Panc1 (cell line): ENCODE measurements around the gene BAIAP2. TPM values are rescaled to one million over a fixed set of nuclear protein-coding genes. Genes with fewer than 3 reads are reported as not detected.

Experiments
- ATAC-seq: fragments of 200-7000 bp; cut with Tn5 transposase; 2 replicates; pipeline ENCODE4 v1.9.1; 2020; ENCODE audit warnings: mild to moderate bottlenecking, moderate library complexity
- BruUV-seq: library from RNA; stranded (reverse); fragments of 400-500 nt; replicated peaks from 2 replicates; lab custom pipeline; 2021; lab: Mats Ljungman, UMichigan
- CTCF ChIA-PET: fragments of 300-600 bp; sonication (Branson Sonifier 250); formaldehyde crosslinking; loops from one replicate; lab custom pipeline; 2022; ENCODE audit warnings: antibody characterized with exemption; lab: Charles Lee
- POLR2A ChIA-PET: fragments of 300-600 bp; sonication (Branson Sonifier 250); formaldehyde crosslinking; loops from one replicate; lab custom pipeline; 2022; ENCODE audit warnings: antibody characterized with exemption; lab: Charles Lee
- DNase-seq: peaks from one replicate; pipeline ENCODE4 v3.0.0-alpha.2; 2010; ENCODE audit warnings: low read depth, low spot score
- H3K27ac ChIP-seq: 2 replicates; pipeline ENCODE4 v1.5.1; 2011; ENCODE audit warnings: mild to moderate bottlenecking, low read length, inconsistent platforms
- H3K27me3 ChIP-seq: fragments of 200-500 bp; sonication (Bioruptor generic); 2 replicates; pipeline ENCODE4 v1.6.0; 2014; ENCODE audit warnings: low read length, inconsistent platforms; ENCODE audit not compliant: control insufficient read depth, insufficient read depth
- H3K36me3 ChIP-seq: fragments of 200-500 bp; sonication (Bioruptor generic); 2 replicates; pipeline ENCODE4 v1.5.1; 2014; ENCODE audit warnings: inconsistent platforms, mild to moderate bottlenecking, low read length, moderate library complexity; ENCODE audit not compliant: control insufficient read depth, insufficient read depth
- H3K4me1 ChIP-seq: 2 replicates; pipeline ENCODE4 v1.5.1; 2011; ENCODE audit warnings: inconsistent platforms, mild to moderate bottlenecking, low read length, moderate library complexity; ENCODE audit not compliant: control insufficient read depth, insufficient read depth
- H3K4me3 ChIP-seq, 2 experiments: 2 replicates each; pipeline ENCODE4 v1.5.1; 2011 to 2012; ENCODE audit warnings: low read depth in 2 of 2, low read length in 2 of 2, mild to moderate bottlenecking in 2 of 2, inconsistent platforms in 1 of 2, moderate library complexity in 1 of 2
- H3K9me3 ChIP-seq: fragments of 200-500 bp; sonication (Bioruptor generic); 2 replicates; pipeline ENCODE4 v1.5.1; 2014; ENCODE audit warnings: low read depth, mild to moderate bottlenecking, inconsistent platforms, low read length, moderate library complexity; ENCODE audit not compliant: control insufficient read depth, insufficient read depth
- POLR2AphosphoS5 ChIP-seq: IDR thresholded peaks from 2 replicates; pipeline ENCODE4 v1.6.1; 2012; ENCODE audit warnings: mild to moderate bottlenecking, low read depth, low read length, moderate library complexity
- SIN3A ChIP-seq: IDR thresholded peaks from 2 replicates; pipeline ENCODE4 v1.6.1; 2012; ENCODE audit warnings: low read depth, mild to moderate bottlenecking, low read length, moderate library complexity, borderline replicate concordance; ENCODE audit not compliant: insufficient read depth
- TCF7L2 ChIP-seq: IDR thresholded peaks from 2 replicates; pipeline ENCODE4 v1.6.1; 2011; ENCODE audit warnings: mild to moderate bottlenecking, low read depth, low read length, inconsistent platforms
- in situ Hi-C: cut with HindIII; loops from 2 replicates; pipeline ENCODE4 v1.10.0; 2016; ENCODE audit warnings: low sequenced_read_pairs, low pct_unique_long_range_greater_than_20kb
- intact Hi-C: fragments of 100-400 bp; cut with micrococcal nuclease; formaldehyde crosslinking; loops from one replicate; pipeline ENCODE4 v1.10.0; 2022; ENCODE audit not compliant: unreplicated experiment
- total RNA-seq: library from RNA; stranded (reverse); gene quantifications from one replicate; pipeline ENCODE4 v1.2.1, GENCODE V29; 2021; ENCODE audit not compliant: unreplicated experiment
- TF ChIP-seq, protein P1 (sequence below): fragments of 450-650 bp; IDR thresholded peaks from 2 replicates; pipeline ENCODE4 v1.5.1; 2017; ENCODE audit warnings: mild to moderate bottlenecking
- TF ChIP-seq, protein P2 (sequence below), 2 experiments: IDR thresholded peaks; 2 replicates each; pipeline ENCODE4 v1.6.1; 2011 to 2012; ENCODE audit warnings: low read depth in 2 of 2, control low read depth in 1 of 2, low read length in 1 of 2, mild to moderate bottlenecking in 1 of 2, moderate library complexity in 1 of 2; ENCODE audit not compliant: insufficient read depth in 1 of 2

The BAIAP2 gene
- total RNA-seq, 1 experiment from 2014 or later: 125 TPM

GRCh38 chr17:81092518-81093095, 57.7 kb downstream of the BAIAP2 start:
- Histone ChIP-seq H3K27me3 (no peaks in the 10 kb centered on the region), H3K4me3 (no peak overlapping the region), H3K27ac (no peak overlapping the region), H3K9me3 (no peaks in the 10 kb centered on the region), H3K4me1 (peaks cover 58% of the 10 kb centered on the region), H3K36me3 (no peaks in the 10 kb centered on the region; the same call in 1 of the 2 replicates)
- in situ Hi-C loops (no loop called here), intact Hi-C loops (no loop called here)
- POLR2A ChIA-PET: no interaction called here
- TF ChIP-seq, protein P1, sequence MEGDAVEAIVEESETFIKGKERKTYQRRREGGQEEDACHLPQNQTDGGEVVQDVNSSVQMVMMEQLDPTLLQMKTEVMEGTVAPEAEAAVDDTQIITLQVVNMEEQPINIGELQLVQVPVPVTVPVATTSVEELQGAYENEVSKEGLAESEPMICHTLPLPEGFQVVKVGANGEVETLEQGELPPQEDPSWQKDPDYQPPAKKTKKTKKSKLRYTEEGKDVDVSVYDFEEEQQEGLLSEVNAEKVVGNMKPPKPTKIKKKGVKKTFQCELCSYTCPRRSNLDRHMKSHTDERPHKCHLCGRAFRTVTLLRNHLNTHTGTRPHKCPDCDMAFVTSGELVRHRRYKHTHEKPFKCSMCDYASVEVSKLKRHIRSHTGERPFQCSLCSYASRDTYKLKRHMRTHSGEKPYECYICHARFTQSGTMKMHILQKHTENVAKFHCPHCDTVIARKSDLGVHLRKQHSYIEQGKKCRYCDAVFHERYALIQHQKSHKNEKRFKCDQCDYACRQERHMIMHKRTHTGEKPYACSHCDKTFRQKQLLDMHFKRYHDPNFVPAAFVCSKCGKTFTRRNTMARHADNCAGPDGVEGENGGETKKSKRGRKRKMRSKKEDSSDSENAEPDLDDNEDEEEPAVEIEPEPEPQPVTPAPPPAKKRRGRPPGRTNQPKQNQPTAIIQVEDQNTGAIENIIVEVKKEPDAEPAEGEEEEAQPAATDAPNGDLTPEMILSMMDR: no peak
- TF ChIP-seq, protein P2, sequence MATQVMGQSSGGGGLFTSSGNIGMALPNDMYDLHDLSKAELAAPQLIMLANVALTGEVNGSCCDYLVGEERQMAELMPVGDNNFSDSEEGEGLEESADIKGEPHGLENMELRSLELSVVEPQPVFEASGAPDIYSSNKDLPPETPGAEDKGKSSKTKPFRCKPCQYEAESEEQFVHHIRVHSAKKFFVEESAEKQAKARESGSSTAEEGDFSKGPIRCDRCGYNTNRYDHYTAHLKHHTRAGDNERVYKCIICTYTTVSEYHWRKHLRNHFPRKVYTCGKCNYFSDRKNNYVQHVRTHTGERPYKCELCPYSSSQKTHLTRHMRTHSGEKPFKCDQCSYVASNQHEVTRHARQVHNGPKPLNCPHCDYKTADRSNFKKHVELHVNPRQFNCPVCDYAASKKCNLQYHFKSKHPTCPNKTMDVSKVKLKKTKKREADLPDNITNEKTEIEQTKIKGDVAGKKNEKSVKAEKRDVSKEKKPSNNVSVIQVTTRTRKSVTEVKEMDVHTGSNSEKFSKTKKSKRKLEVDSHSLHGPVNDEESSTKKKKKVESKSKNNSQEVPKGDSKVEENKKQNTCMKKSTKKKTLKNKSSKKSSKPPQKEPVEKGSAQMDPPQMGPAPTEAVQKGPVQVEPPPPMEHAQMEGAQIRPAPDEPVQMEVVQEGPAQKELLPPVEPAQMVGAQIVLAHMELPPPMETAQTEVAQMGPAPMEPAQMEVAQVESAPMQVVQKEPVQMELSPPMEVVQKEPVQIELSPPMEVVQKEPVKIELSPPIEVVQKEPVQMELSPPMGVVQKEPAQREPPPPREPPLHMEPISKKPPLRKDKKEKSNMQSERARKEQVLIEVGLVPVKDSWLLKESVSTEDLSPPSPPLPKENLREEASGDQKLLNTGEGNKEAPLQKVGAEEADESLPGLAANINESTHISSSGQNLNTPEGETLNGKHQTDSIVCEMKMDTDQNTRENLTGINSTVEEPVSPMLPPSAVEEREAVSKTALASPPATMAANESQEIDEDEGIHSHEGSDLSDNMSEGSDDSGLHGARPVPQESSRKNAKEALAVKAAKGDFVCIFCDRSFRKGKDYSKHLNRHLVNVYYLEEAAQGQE (IDR thresholded peaks at IDR 0.05; ENCODE audit: insufficient read depth in 1 of 2, low read depth in 2 of 2, low read length in 1 of 2): no peak
- no peak for TF ChIP-seq POLR2AphosphoS5
- TF ChIP-seq TCF7L2: no peak
- no peak for TF ChIP-seq SIN3A
- CTCF ChIA-PET: interaction anchor here (0.7 kb wide), 1 partner anchor 30 kb away, joined by 3 read pairs; no protein-coding TSS in a partner anchor
- BruUV-seq: no TSS peak
- no peak for DNase-seq
- ATAC-seq: no peak

- DNase-seq (no peak), ATAC-seq (no peak)
- no peaks in the 10 kb centered on the region for H3K36me3 ChIP-seq
- CTCF ChIA-PET: no interaction called here
- no peak overlapping the region for H3K4me3 ChIP-seq
- intact Hi-C loops: no loop called here
- no peaks in the 10 kb centered on the region for H3K9me3 ChIP-seq
- TF ChIP-seq, protein P2 (IDR thresholded peaks at IDR 0.05; ENCODE audit: insufficient read depth in 1 of 2, low read depth in 2 of 2, low read length in 1 of 2): no peak
- no peak for TF ChIP-seq SIN3A
- no peak for TF ChIP-seq POLR2AphosphoS5
- TF ChIP-seq, protein P1: no peak
- no peak for TF ChIP-seq TCF7L2
- H3K27ac ChIP-seq: peak overlapping the region; percentile 0; the same call in 1 of the 2 replicates
- no peaks in the 10 kb centered on the region for H3K27me3 ChIP-seq
- POLR2A ChIA-PET: no interaction called here
- in situ Hi-C loops: no loop called here
- no TSS peak for BruUV-seq
- H3K4me1 ChIP-seq: peaks cover 68% of the 10 kb centered on the region
Observed at GRCh38 chr17:81093619-81094508, 58.9 kb downstream of the BAIAP2 start.
